Mucosa of descending colon (tissue), 3 donors: ENCODE measurements around the gene ULBP2. TPM values are rescaled to one million over a fixed set of nuclear protein-coding genes. Genes with fewer than 3 reads are reported as not detected.
A peak's percentile ranks its signal among the peaks of the same experiment; 100 is the strongest.
"Not testable (repeated sequence)": the region's sequence is repeated elsewhere in the genome, so short reads cannot be mapped to it uniquely, and the experiment has no call there.

Source experiments
- ATAC-seq: fragments of 200-7000 bp; cut with Tn5 transposase; one replicate; pipeline ENCODE4 v1.9.1; 2020; ENCODE audit warnings: mild to moderate bottlenecking, moderate library complexity
- DNase-seq, 3 donors: peaks; one replicate each; pipeline ENCODE4 v3.0.0-alpha.2; 2020
- H3K36me3 ChIP-seq: fragments of 200-600 bp; one replicate; pipeline ENCODE4 v1.8.0; 2021; ENCODE audit warnings: low read depth, mild to moderate bottlenecking
- H3K4me1 ChIP-seq: fragments of 200-600 bp; one replicate; pipeline ENCODE4 v1.8.0; 2021; ENCODE audit warnings: low read depth, mild to moderate bottlenecking
- H3K4me3 ChIP-seq: fragments of 200-600 bp; one replicate; pipeline ENCODE4 v1.8.0; 2021; ENCODE audit warnings: mild to moderate bottlenecking
- H3K9me3 ChIP-seq: fragments of 200-600 bp; one replicate; pipeline ENCODE4 v1.8.0; 2021; ENCODE audit warnings: mild to moderate bottlenecking
- intact Hi-C, 2 donors: fragments of 100-400 bp; cut with DNase I in 1 of 2; cut with micrococcal nuclease in 1 of 2; formaldehyde crosslinking; loops; one replicate each; pipeline versions ENCODE4 v1.11.0 to v1.11.1; 2022; cut with DNase I, micrococcal nuclease
- total RNA-seq, 3 donors: library from RNA; stranded (reverse); fragmentation: NEBNext Ultra II Directional in 2 of 3; extraction: Animal tissue kit (Norgen Biotek cat#: 25700) in 2 of 3; gene quantifications; one replicate each; pipeline versions ENCODE4 v1.2.1 to v1.2.4, GENCODE V29; 2021 to 2023
- TF ChIP-seq, protein P1 (sequence below): fragments of 200-600 bp; IDR thresholded peaks from one replicate; pipeline ENCODE4 v1.8.0; 2022; ENCODE audit warnings: antibody characterized with exemption, mild to moderate bottlenecking
- donor health status: DM: no; HTN: no; CAD: no; lungs with moderate emphysema.
- donor health status: DM: no; HTN: no; CAD: no.
- donor health status: DM: no; HTN: yes; CAD: no.

The ULBP2 gene
- total RNA-seq, 3 donors from 2014 or later: 0.43 TPM; not detected in 2

- intact Hi-C loops: no loop called here
- Histone ChIP-seq H3K9me3 (no peaks in the 10 kb centered on the region), H3K4me1 (peaks cover 12% of the 10 kb centered on the region), H3K36me3 (no peaks in the 10 kb centered on the region), H3K4me3 (no peak overlapping the region)
- ATAC-seq: peak; percentile 22
- TF ChIP-seq, protein P1, sequence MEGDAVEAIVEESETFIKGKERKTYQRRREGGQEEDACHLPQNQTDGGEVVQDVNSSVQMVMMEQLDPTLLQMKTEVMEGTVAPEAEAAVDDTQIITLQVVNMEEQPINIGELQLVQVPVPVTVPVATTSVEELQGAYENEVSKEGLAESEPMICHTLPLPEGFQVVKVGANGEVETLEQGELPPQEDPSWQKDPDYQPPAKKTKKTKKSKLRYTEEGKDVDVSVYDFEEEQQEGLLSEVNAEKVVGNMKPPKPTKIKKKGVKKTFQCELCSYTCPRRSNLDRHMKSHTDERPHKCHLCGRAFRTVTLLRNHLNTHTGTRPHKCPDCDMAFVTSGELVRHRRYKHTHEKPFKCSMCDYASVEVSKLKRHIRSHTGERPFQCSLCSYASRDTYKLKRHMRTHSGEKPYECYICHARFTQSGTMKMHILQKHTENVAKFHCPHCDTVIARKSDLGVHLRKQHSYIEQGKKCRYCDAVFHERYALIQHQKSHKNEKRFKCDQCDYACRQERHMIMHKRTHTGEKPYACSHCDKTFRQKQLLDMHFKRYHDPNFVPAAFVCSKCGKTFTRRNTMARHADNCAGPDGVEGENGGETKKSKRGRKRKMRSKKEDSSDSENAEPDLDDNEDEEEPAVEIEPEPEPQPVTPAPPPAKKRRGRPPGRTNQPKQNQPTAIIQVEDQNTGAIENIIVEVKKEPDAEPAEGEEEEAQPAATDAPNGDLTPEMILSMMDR: no peak
- no peak for DNase-seq
Observed at GRCh38 chr6:149990661-149991471, 49.1 kb downstream of the ULBP2 start.

DNA sequence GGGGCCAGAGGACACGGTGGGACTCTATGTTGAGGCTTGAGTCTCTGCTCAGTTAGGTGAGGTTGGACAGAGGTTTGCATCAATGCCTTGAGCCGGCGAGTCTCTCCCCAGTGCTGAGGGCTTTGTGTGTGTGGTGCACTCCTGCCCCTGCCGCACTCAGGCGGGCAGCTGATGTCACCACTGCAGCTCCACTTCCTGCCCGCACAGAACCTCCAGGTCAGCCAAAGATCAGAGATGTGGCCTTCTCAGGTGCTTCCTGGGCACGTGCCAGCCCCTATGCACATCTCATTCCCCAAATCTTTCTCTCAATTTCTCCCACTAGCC, 49.6 kb downstream of the ULBP2 start:
- peaks cover 12% of the 10 kb centered on the region for H3K4me1 ChIP-seq
- peak; percentile 22 for ATAC-seq
- intact Hi-C loops, H3K9me3 ChIP-seq, DNase-seq, H3K4me3 ChIP-seq, H3K36me3 ChIP-seq: not testable (repeated sequence)

- intact Hi-C loops: no loop called here
- TF ChIP-seq, protein P1: no peak
- DNase-seq (no peak), ATAC-seq (no peak)
- Histone ChIP-seq H3K9me3 (no peaks in the 10 kb centered on the region), H3K4me1 (peaks cover 12% of the 10 kb centered on the region), H3K4me3 (no peak overlapping the region), H3K36me3 (no peaks in the 10 kb centered on the region)
Observed at GRCh38 chr6:149991838-149992237, 50.0 kb downstream of the ULBP2 start.

DNA sequence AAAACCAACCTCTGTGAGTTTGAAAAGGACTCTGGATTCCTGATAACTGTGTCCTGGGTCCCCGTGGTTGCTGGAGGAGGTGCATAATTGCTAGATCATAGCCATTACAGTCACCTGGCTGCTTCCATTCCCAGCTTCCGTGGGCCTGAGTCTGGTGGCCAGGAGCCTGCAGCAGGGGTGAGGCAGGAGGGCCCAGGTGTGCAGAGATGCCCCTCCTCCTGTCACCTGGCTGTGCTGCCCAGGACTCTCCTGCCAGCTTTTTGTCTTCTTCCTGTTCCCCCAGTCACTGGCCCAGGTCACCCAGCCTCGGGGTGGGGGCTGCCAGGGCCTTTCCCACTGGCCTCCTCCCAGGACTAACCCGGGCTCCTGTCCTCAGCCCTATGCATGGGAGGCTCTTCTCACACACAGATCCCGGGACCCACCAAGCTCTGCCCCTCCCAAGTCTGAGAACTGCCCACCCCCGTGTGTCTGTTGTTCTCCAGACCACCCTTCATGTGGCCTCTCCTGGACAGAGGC, 53.5 kb downstream of the ULBP2 start:
- Histone ChIP-seq H3K36me3 (no peaks in the 10 kb centered on the region), H3K4me1 (peaks cover 8% of the 10 kb centered on the region), H3K4me3 (no peak overlapping the region), H3K9me3 (no peaks in the 10 kb centered on the region)
- no peak for ATAC-seq
- intact Hi-C loops: no loop called here
- TF ChIP-seq, protein P1: no peak
- DNase-seq: no peak

- ATAC-seq: no peak
- H3K4me3 ChIP-seq: no peak overlapping the region
- intact Hi-C loops: no loop called here
- peaks cover 2% of the 10 kb centered on the region for H3K4me1 ChIP-seq
- H3K36me3 ChIP-seq: no peaks in the 10 kb centered on the region
- H3K9me3 ChIP-seq: no peaks in the 10 kb centered on the region
- DNase-seq: no peak
- TF ChIP-seq, protein P1: no peak
Observed at GRCh38 chr6:149995971-149996370, 54.2 kb downstream of the ULBP2 start.

Other genes with a start within 250 kb of the ULBP2 start
- 10 to 100 TPM; 23.2 to 39.0 (median 23.3) TPM for gene LATS1, start 223.9 kb upstream of the ULBP2 start, total RNA-seq
- gene NUP43, start 195.5 kb upstream of the ULBP2 start, total RNA-seq: 10 to 100 TPM; 25.8 to 27.9 (median 26.0) TPM
- 10 to 100 TPM; 51.9 to 72.4 (median 57.9) TPM for gene PCMT1, start 192.3 kb upstream of the ULBP2 start, total RNA-seq
- 10 to 100 TPM; 16.2 to 27.2 (median 26.1) TPM for gene LRP11, start 77.7 kb upstream of the ULBP2 start, total RNA-seq
- gene RAET1E, start 43.9 kb upstream of the ULBP2 start, total RNA-seq: under 1 TPM in 2 of 3 donors, not detected in 1; 0.16 to 0.58 TPM
- gene RAET1G, start 18.9 kb upstream of the ULBP2 start, total RNA-seq: under 1 TPM in 1 of 3 donors, not detected in 2; 0.41 TPM
- gene ULBP1, start 21.9 kb downstream of the ULBP2 start, total RNA-seq: not detected
- gene RAET1L, start 83.5 kb downstream of the ULBP2 start, total RNA-seq: not detected
- 1 to 10 TPM in 2 of 3 donors, under 1 TPM in 1; 0.32 to 1.9 (median 1.9) TPM for gene ULBP3, start 127.1 kb downstream of the ULBP2 start, total RNA-seq
- gene PPP1R14C, start 201.0 kb downstream of the ULBP2 start, total RNA-seq: 10 to 100 TPM; 11.1 to 33.5 (median 25.2) TPM